Hypothalamus (tissue), 51 donors: ENCODE data around the gene RAB36.

Source experiments
- DNase-seq, 51 donors: peaks; one replicate each; lab custom pipeline; 2025; lab: John Stamatoyannopoulos, UW

The RAB36 gene

GRCh38 chr22:23108249-23109078, 36.8 kb upstream of the RAB36 start:
- no peak for DNase-seq

- DNase-seq: no peak
Measured at GRCh38 chr22:23109079-23109347, 36.3 kb upstream of the RAB36 start.

- DNase-seq: no peak
Measured at GRCh38 chr22:23109441-23109978, 35.8 kb upstream of the RAB36 start.

- peak in 13 of 51 donors; percentile 17 to 61 (median 35) for DNase-seq
Measured at GRCh38 chr22:23110190-23110921, 34.9 kb upstream of the RAB36 start.

GRCh38 chr22:23110922-23111527, 34.3 kb upstream of the RAB36 start:
- DNase-seq: peak in 3 of 51 donors; percentile 36 to 52 (median 45)

GRCh38 chr22:23112472-23113012, 32.7 kb upstream of the RAB36 start:
- DNase-seq: no peak

GRCh38 chr22:23113067-23113846, 32.0 kb upstream of the RAB36 start:
- peak in 46 of 51 donors; percentile 14 to 87 (median 64) for DNase-seq

- peak in 41 of 51 donors; percentile 20 to 93 (median 76) for DNase-seq
Measured at GRCh38 chr22:23113847-23114720, 31.2 kb upstream of the RAB36 start.

GRCh38 chr22:23114721-23115020, 30.6 kb upstream of the RAB36 start:
- peak in 1 of 51 donors; percentile 42 for DNase-seq

- DNase-seq: no peak
Measured at GRCh38 chr22:23115369-23115768, 29.9 kb upstream of the RAB36 start.

- DNase-seq: no peak
Measured at GRCh38 chr22:23115825-23116494, 29.3 kb upstream of the RAB36 start.

GRCh38 chr22:23116506-23117263, 28.6 kb upstream of the RAB36 start:
- peak in 7 of 51 donors; percentile 14 to 35 (median 27) for DNase-seq

- DNase-seq: no peak
Measured at GRCh38 chr22:23117275-23117674, 28.0 kb upstream of the RAB36 start.

GRCh38 chr22:23117891-23118646, 27.2 kb upstream of the RAB36 start:
- DNase-seq: no peak

- peak in 1 of 51 donors; percentile 19 for DNase-seq
Measured at GRCh38 chr22:23118647-23119493, 26.4 kb upstream of the RAB36 start.
